Left renal pelvis (tissue), 4 donors: Measurements from ENCODE around the gene CIDEC. TPM values are rescaled to one million over a fixed set of nuclear protein-coding genes. Genes with fewer than 3 reads are reported as not detected.

Experiments
- DNase-seq, 4 donors: peaks; one replicate each; pipeline ENCODE4 v3.0.0-alpha.2; 2013; ENCODE audit warnings: low read depth in 4 of 4, low spot score in 3 of 4
- polyA plus RNA-seq, 4 donors: library from polyadenylated mRNA; unstranded; fragments of 120-200 nt; gene quantifications; one replicate each; pipeline ENCODE4 v1.2.1, GENCODE V29; 2013; ENCODE audit not compliant: insufficient read length in 4 of 4

CIDEC gene
- under 1 TPM in 1 of 4 donors, not detected in 3; 0.37 TPM for polyA plus RNA-seq

GRCh38 chr3:9879830-9880549 is at the start of gene CIDEC:
Gene CIDEC, minus strand, starts transcription at chr3:9880253. Its CDS starts 1,767 bp downstream, at chr3:9878486.
- DNase-seq = no peak

DNA sequence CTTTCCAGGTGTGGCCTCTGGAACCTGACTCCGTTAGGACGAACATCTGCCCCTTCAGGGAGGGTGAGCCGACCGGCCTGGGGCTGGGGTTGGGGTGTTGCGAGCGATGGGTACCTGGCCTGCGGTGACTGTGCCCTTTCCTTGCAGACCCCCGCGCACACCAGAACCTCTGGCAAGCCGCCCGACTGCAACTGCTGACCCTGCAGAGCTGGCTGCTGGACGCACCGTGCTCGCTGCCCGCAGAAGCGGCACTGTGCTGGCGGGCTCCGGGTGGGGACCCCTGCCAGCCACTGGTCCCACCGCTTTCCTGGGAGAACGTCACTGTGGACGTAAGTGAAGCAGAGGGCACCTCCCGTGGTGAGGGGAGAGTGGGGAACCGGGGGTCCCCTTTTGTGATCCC is 48.1 kb upstream of the CIDEC start:
- no peak for DNase-seq

DNA sequence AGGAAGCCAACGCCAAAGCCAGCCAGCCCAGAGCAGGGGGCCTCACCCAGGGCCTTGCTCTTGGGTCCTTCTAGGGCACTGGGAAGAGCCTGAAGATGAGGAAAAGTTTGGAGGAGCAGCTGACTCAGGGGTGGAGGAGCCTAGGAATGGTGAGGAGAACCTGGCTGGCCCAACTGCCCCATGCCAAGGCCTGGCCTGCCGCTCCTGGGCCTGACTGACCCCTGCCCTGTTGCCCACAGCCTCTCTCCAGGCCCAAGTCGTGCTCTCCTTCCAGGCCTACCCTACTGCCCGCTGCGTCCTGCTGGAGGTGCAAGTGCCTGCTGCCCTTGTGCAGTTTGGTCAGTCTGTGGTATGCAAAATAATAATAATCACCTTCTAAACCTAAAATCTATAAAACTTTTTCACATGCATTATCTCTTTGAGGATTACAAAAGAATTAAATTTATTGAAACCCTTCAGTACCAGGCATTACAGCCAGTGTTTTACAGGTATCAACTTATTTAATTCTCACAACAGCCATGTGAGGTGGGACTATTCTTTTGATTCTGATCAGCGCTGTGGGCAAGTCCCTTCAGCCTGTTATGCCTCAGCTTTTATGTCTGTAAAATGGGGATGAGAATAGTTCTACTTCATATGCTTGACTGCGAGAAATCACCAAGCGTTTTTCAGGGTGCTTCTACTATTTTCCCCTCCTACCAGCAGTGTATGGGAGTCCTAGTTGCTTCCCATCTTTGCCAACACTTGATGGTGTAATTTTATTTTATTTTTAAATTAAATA is 38.4 kb upstream of the CIDEC start:
- no peak for DNase-seq

- no peak for DNase-seq
These were observed 37.8 kb upstream of the CIDEC start for GRCh38 chr3:9917820-9918219.

DNA sequence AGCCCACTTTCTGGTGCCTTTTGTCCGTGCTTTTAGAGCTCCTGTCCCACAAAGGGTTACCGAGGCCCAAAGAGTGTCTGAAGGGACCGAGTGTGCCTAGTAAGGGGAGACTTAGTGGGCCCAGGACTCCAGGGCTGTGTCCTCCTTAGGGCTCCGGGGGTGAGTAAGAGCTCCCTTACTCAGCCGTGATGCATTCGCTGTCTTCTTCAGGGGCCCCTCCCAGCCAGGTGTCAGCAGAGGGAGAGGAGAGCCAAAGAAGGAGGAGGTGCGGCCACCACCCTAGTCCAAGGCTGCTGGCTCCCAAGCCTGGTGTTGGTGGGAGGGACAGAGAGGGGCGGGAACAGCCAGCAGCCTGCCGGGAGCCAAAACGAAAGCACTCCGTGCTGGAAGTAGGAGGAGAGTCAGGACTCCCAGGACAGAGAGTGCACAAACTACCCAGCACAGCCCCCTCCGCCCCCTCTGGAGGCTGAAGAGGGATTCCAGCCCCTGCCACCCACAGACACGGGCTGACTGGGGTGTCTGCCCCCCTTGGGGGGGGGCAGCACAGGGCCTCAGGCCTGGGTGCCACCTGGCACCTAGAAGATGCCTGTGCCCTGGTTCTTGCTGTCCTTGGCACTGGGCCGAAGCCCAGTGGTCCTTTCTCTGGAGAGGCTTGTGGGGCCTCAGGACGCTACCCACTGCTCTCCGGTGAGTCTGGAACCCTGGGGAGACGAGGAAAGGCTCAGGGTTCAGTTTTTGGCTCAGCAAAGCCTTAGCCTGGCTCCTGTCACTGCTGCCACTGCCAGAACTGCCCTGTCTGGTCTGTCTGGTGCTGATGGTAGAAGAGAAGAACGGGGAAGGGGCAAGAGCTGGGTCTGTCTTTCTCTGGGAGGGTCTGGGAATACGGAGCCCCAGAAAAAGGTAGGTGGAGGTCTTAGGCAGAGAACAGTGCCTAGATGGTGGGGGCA is 37.0 kb upstream of the CIDEC start, which contains the start of gene IL17RC:
IL17RC (plus strand) TSS at position 365 of the 947 bp plus-strand sequence; CDS start at position 583, 218 bp downstream.
- peak in 2 of 4 donors; percentile 66 to 67 for DNase-seq

GRCh38 chr3:9916346-9916733 is 36.3 kb upstream of the CIDEC start:
- DNase-seq = no peak

- peak in 1 of 4 donors; percentile 50 for DNase-seq
These were observed 35.4 kb upstream of the CIDEC start for GRCh38 chr3:9915254-9916141.

GRCh38 chr3:9914559-9915253 is 34.7 kb upstream of the CIDEC start:
- no peak for DNase-seq

- DNase-seq = no peak
These were observed 34.0 kb upstream of the CIDEC start for GRCh38 chr3:9914011-9914410.

GRCh38 chr3:9913601-9914000 is 33.5 kb upstream of the CIDEC start:
- no peak for DNase-seq

DNA sequence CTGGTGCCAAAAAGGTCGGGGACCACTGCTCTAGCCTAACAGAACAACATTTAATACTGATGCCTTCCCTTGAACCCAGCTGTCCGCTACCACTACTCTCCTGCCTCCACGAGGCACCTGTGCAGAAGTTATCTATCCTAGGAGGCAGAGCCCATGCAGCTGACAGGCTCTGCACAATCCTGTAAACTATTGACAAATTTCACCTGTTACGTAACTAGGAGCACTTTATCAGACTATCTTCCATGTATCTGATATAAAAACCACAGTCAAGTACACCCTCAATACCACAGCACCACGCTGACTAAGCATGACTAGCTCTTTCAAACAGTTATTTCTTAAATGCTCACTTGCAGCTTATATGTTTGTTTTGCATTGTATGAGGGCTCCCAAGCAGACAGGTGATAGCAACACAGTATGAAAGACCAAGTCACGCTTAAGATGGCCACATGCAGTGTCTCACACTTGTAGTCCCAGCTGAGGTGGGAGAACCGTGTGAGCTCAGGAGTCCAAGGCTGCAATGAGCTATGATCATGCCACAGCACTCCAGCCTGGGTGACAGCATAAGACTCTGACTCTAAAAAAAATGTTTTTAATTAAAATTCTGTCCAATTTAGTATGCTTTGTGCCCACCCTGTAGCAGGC is 32.4 kb upstream of the CIDEC start:
- DNase-seq = no peak

GRCh38 chr3:9911863-9912262 is 31.8 kb upstream of the CIDEC start:
- DNase-seq = no peak

DNA sequence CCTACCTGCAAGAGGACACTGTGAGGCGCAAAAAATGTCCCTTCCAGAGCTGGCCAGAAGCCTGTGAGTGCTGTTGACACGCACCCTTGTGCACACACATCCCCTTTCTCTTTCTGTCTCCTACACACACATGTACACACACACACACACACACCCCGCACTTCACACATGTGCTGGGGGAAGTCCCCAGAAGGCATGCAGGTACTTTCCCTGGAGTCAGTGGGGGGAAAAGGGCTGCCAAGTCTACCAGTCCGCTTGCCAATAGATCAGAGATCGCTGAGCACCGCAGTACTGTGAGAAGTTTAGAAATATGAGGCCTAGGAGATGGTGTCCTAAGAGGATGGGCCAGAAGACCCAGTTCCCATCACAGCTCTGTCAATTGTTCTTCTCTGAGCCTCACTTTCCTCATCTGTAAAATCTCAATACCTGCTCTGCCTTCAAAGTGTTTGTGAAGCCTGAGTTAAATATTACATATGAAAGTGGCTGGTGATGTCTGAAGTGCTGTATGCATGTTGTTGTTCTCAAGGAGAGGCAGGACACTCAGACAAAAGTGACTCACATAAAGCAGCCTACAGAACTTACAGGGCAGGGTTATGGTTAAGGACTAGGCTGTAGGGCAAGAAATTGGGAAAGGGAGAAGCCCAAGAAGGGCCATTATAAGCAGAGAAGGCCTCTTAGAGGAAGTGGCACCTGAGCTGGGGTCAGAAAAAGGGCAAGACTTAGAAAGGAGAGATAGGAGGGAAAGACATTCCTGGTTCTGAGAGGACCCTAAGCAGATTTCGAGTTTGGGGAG is 29.4 kb upstream of the CIDEC start:
- no peak for DNase-seq

DNA sequence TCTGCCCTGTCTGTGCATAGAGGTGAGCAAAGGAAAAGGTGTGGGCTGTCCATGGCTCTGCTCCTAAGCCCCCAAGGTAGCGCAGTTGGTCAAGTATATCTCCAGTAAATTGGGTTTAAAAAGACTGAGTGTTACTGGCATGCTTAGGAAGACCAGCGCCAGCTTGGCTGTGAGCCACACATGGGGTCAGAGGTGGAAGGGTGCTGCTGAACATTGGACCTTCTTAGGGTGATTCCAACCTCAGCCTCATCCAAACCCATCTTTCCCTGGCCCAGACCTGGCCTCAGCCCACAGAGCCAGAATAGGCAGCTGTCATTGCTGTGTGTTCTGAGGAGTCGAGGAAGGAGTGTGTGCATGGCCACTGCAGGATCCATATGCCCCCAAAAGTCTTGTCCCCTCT is 28.2 kb upstream of the CIDEC start:
- no peak for DNase-seq

DNA sequence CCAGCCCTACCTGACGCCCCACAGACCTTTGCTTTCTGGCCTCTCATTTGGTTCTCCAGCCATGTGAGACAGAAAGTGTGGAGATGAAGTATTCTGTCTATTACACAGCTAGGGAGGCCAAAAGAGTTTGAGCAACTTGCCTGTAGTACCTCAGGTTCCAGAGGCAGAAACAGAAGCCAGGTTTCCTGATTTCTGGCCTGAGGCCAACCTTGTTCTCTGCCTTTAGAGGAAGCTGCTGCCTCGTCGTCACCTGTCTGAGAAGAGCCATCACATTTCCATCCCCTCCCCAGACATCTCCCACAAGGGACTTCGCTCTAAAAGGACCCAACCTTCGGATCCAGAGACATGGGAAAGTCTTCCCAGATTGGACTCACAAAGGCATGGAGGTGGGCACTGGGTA is 26.4 kb upstream of the CIDEC start:
- no peak for DNase-seq

DNA sequence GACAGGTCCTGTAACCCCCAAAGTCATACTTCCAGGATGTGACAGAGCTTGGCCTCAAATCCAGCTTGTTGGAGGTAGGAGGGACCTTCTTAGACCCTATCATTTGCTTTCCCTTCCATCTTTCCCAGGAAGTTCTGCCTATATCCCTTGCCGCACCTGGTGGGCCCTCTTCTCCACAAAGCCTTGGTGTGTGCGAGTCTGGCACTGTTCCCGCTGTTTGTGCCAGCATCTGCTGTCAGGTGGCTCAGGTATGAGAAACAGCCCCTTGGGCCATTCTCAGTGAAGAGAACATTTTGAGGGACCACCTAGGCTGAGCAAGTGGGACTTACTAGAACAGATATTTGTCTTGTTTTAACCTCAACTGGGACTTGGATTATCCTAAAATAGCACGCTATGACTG is 23.9 kb upstream of the CIDEC start:
- no peak for DNase-seq

DNA sequence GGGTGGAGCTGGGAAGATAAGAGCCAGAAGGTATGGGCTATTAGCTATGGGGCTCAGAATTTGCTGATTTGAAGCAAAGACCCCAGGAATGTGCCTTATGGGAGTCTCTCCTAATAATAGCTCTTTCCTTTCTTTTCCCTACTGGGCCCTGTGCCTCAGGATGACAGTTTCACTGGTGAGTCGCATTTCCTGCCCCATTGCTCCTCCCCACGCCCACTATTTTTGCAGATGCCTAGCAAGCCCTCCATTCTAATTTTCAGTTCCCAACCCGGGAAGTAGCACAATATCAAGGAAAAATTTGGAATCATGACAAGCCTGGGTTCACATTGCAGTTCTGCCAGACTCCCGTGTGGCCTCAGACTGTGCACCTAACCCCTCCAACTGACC is 23.2 kb upstream of the CIDEC start:
- DNase-seq = no peak
